Stomach (tissue), 9 donors: Measurements from ENCODE around the gene ARHGEF4. TPM values are rescaled to one million over a fixed set of nuclear protein-coding genes. Genes with fewer than 3 reads are reported as not detected.

Source experiments
- DNase-seq, 2 donors: peaks; one replicate each; pipeline versions ENCODE4 v3.0.0 to v3.0.0-alpha.2; 2013 to 2019
- H3K27ac ChIP-seq, 5 donors: fragments of 200-600 bp in 4 of 5; sonication (generic) in 4 of 5; one replicate each; pipeline ENCODE4 v1.5.1; 2013 to 2019; ENCODE audit warnings: mild to moderate bottlenecking in 1 of 5, moderate library complexity in 1 of 5
- H3K27me3 ChIP-seq, 3 donors: fragments of 200-600 bp; sonication (generic); one replicate each; pipeline ENCODE4 v1.5.1; 2017 to 2019; ENCODE audit warnings: mixed run types in 1 of 3
- H3K36me3 ChIP-seq, 4 donors: fragments of 200-600 bp; sonication (generic); 1 replicate in 3 of 4; 2 replicates in 1 of 4; pipeline ENCODE4 v1.5.1; 2016 to 2019
- H3K4me1 ChIP-seq, 4 donors: fragments of 200-600 bp; sonication (generic); one replicate each; pipeline ENCODE4 v1.5.1; 2016 to 2019
- H3K4me3 ChIP-seq, 4 donors: fragments of 200-600 bp; sonication (generic) in 3 of 4; one replicate each; pipeline ENCODE4 v1.5.1; 2016 to 2019; ENCODE audit warnings: mild to moderate bottlenecking in 1 of 4
- H3K9me3 ChIP-seq, 4 donors: fragments of 200-600 bp; sonication (generic); one replicate each; pipeline ENCODE4 v1.5.1; 2016 to 2019
- EP300 ChIP-seq: sonication (generic); formaldehyde crosslinking; IDR thresholded peaks from one replicate; pipeline ENCODE4 v1.6.1; 2017; ENCODE audit warnings: antibody characterized with exemption
- POLR2A ChIP-seq, 4 donors: fragments of 450-650 bp; IDR thresholded peaks; one replicate each; pipeline ENCODE4 v1.6.1; 2016; ENCODE audit warnings: antibody characterized with exemption in 4 of 4, control low read depth in 2 of 4, mild to moderate bottlenecking in 1 of 4, moderate library complexity in 1 of 4
- POLR2AphosphoS5 ChIP-seq, 3 donors: sonication (generic); formaldehyde crosslinking; IDR thresholded peaks; one replicate each; pipeline ENCODE4 v1.6.1; 2016; ENCODE audit warnings: antibody characterized with exemption in 3 of 3
- WGBS, 5 donors: extraction: QIAGEN DNeasy Blood & Tissue Kit in 3 of 5; methylation state at CpG; one replicate each; pipeline versions ENCODE4 v1.1.5 to v1.1.7; 2013 to 2018; 5-methylcytosine and 5-hydroxymethylcytosine counted together
- intact Hi-C: fragments of 100-400 bp; cut with DNase I; formaldehyde crosslinking; loops from one replicate; pipeline ENCODE4 v1.15.1; 2023; ENCODE audit warnings: low total_unique reads
- polyA plus RNA-seq, 3 donors: library from polyadenylated mRNA; stranded (reverse); fragments of 200-250 nt; gene quantifications; one replicate each; pipeline ENCODE4 v1.2.3, GENCODE V29; 2013
- total RNA-seq, 5 donors: library from RNA; depleted of rRNA; stranded (reverse); fragments of >200 nt; gene quantifications; one replicate each; pipeline versions ENCODE4 v1.1.0 to v1.2.3, GENCODE V29; 2014 to 2016
- TF ChIP-seq, protein P1 (sequence below), 7 experiments: fragments of 450-650 bp in 4 of 7; fragments of 200-600 bp in 3 of 7; sonication (generic) in 3 of 7; IDR thresholded peaks; one replicate each; pipeline ENCODE4 v1.5.1; 2016 to 2019; ENCODE audit warnings: antibody characterized with exemption in 7 of 7, control low read depth in 2 of 7, mild to moderate bottlenecking in 1 of 7
- donor health status: healthy with polysubstance abuse.
- donor health status: Bipolar disorder and iron deficiency.
- donor health status: healthy.

ARHGEF4 gene
- total and polyA plus RNA-seq, 8 donors, result 1.4 to 32.3 (median 11.2) TPM; not detected in 1

- WGBS, 5 donors, result 23 to 55% (median 44%) methylated on average over 3 to 5 of the region's 5 CpGs
- no peak for TF ChIP-seq POLR2AphosphoS5 (IDR thresholded peaks at IDR 0.05)
- no peak for TF ChIP-seq EP300
- TF ChIP-seq, protein P1, sequence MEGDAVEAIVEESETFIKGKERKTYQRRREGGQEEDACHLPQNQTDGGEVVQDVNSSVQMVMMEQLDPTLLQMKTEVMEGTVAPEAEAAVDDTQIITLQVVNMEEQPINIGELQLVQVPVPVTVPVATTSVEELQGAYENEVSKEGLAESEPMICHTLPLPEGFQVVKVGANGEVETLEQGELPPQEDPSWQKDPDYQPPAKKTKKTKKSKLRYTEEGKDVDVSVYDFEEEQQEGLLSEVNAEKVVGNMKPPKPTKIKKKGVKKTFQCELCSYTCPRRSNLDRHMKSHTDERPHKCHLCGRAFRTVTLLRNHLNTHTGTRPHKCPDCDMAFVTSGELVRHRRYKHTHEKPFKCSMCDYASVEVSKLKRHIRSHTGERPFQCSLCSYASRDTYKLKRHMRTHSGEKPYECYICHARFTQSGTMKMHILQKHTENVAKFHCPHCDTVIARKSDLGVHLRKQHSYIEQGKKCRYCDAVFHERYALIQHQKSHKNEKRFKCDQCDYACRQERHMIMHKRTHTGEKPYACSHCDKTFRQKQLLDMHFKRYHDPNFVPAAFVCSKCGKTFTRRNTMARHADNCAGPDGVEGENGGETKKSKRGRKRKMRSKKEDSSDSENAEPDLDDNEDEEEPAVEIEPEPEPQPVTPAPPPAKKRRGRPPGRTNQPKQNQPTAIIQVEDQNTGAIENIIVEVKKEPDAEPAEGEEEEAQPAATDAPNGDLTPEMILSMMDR (IDR thresholded peaks at IDR 0.05), result no peak
- no peak for TF ChIP-seq POLR2A (IDR thresholded peaks at IDR 0.05)
Measured at GRCh38 chr2:130813722-130814121, 23.0 kb upstream of the ARHGEF4 start.

DNA sequence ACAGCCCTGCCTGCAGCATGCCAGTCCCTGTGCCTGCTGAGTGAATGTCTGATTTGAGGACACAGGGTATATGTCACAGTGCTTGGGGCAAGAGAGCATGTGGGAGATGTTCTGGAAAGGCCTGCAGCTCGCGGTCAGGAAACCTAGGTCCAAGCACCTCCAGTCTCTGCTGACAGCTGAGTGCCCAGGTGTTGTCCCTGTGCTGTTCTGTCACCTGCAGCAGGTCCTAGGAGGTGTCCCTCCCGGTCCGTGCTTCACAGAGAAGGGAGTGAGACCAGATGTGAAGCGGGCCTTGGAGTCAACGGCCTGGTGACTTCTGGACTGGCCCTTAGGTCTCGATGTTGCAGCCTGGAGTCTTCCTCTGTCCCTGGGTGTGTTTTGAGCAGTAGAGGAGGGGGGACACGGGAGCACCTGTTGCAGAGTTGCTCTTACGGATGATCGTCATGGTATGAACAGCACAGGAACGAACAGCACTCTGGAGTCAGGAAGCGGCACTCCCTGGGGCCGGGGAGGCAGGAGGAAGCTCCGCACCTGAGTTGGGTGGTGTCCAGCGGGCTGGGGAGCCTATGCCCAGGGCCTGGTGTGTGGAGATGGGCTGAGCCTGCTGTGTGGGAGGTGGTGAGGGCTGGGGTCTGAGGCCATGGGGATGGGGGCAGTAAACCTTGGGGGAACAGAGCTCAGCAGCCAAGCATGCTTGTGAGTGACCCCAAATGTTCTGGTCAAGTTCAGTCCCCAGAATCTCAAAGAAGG is 21.6 kb upstream of the ARHGEF4 start:
- H3K4me1 ChIP-seq, result peaks cover 0 to 10% (median 3%) of the 10 kb centered on the region in 4 donors

More at GRCh38 chr2:130813722-130814121, 23.0 kb upstream of the ARHGEF4 start:
- Histone ChIP-seq H3K27ac (no peak overlapping the region), H3K4me3 (no peak overlapping the region), H3K4me1 (no peaks in the 10 kb centered on the region), H3K9me3 (no peaks in the 10 kb centered on the region), H3K27me3 (peaks cover 0 to 12% (median 0%) of the 10 kb centered on the region in 3 donors), H3K36me3 (no peaks in the 10 kb centered on the region)
- intact Hi-C loops, result no loop called here
- no peak for DNase-seq

GRCh38 chr2:130818809-130819208 is 17.9 kb upstream of the ARHGEF4 start:
- intact Hi-C loops, result no loop called here
- peaks cover 0 to 25% (median 5%) of the 10 kb centered on the region in 3 donors for H3K27me3 ChIP-seq
- TF ChIP-seq EP300 (no peak), POLR2A (IDR thresholded peaks at IDR 0.05) (no peak), POLR2AphosphoS5 (IDR thresholded peaks at IDR 0.05) (no peak)
- TF ChIP-seq, protein P1 (IDR thresholded peaks at IDR 0.05), result no peak
- 77 to 86% (median 80%) methylated on average over 4 to 5 of the region's 5 CpGs for WGBS, 5 donors
- DNase-seq, result no peak
- H3K9me3 ChIP-seq, result no peaks in the 10 kb centered on the region
- H3K27ac ChIP-seq, result peak overlapping the region in 1 of 5 donors; percentile 85
- no peak overlapping the region for H3K4me3 ChIP-seq
- peaks cover 0 to 11% (median 3%) of the 10 kb centered on the region in 4 donors for H3K4me1 ChIP-seq
- H3K36me3 ChIP-seq, result no peaks in the 10 kb centered on the region

More for the DNA sequence above, 21.6 kb upstream of the ARHGEF4 start:
- Histone ChIP-seq H3K36me3 (no peaks in the 10 kb centered on the region), H3K27me3 (peaks cover 0 to 23% (median 4%) of the 10 kb centered on the region in 3 donors), H3K9me3 (no peaks in the 10 kb centered on the region), H3K4me3 (no peak overlapping the region), H3K27ac (no peak overlapping the region)
- DNase-seq, result no peak
- 84 to 88% (median 86%) methylated on average over 13 to 15 of the region's 15 CpGs for WGBS, 5 donors
- TF ChIP-seq POLR2AphosphoS5 (IDR thresholded peaks at IDR 0.05), result no peak
- no peak for TF ChIP-seq EP300
- intact Hi-C loops, result no loop called here

GRCh38 chr2:130819226-130819607 is 17.5 kb upstream of the ARHGEF4 start:
- WGBS, 5 donors, result 76 to 84% (median 81%) methylated on average over 11 to 14 of the region's 14 CpGs
- intact Hi-C loops, result no loop called here
- H3K36me3 ChIP-seq, result no peaks in the 10 kb centered on the region
- TF ChIP-seq POLR2A (IDR thresholded peaks at IDR 0.05) (no peak), EP300 (no peak), POLR2AphosphoS5 (IDR thresholded peaks at IDR 0.05) (no peak)
- TF ChIP-seq, protein P1 (IDR thresholded peaks at IDR 0.05), result no peak
- peak overlapping the region in 2 of 5 donors; percentile 75 to 85 for H3K27ac ChIP-seq
- no peak for DNase-seq
- H3K4me1 ChIP-seq, result peaks cover 0 to 11% (median 3%) of the 10 kb centered on the region in 4 donors
- no peaks in the 10 kb centered on the region for H3K9me3 ChIP-seq
- H3K4me3 ChIP-seq, result no peak overlapping the region
- H3K27me3 ChIP-seq, result peaks cover 0 to 25% (median 5%) of the 10 kb centered on the region in 3 donors
